Skeletal muscle tissue (tissue), 4 donors: ENCODE results near the gene SPDYC. TPM values are rescaled to one million over a fixed set of nuclear protein-coding genes. Genes with fewer than 3 reads are reported as not detected.
"Not testable (repeated sequence)": the region's sequence is repeated elsewhere in the genome, so short reads cannot be mapped to it uniquely, and the experiment has no call there.

Experiments
- H3K27ac ChIP-seq: one replicate; pipeline ENCODE4 v1.7.0; 2013; ENCODE audit warnings: mild to moderate bottlenecking, low read depth, low read length, inconsistent platforms
- H3K27me3 ChIP-seq, 3 donors: one replicate each; pipeline ENCODE4 v1.7.0; 2013; ENCODE audit warnings: low read length in 3 of 3; ENCODE audit not compliant: control insufficient read depth in 3 of 3, insufficient read depth in 3 of 3
- H3K36me3 ChIP-seq, 3 donors: one replicate each; pipeline ENCODE4 v1.7.0; 2013; ENCODE audit warnings: low read length in 3 of 3; ENCODE audit not compliant: control insufficient read depth in 3 of 3, insufficient read depth in 3 of 3
- H3K4me1 ChIP-seq, 3 donors: one replicate each; pipeline ENCODE4 v1.7.0; 2013; ENCODE audit warnings: low read length in 3 of 3, mild to moderate bottlenecking in 3 of 3; ENCODE audit not compliant: control insufficient read depth in 3 of 3, insufficient read depth in 3 of 3
- H3K4me3 ChIP-seq, 3 donors: one replicate each; pipeline ENCODE4 v1.7.0; 2013; ENCODE audit warnings: low read length in 3 of 3
- H3K9ac ChIP-seq, 3 donors: one replicate each; pipeline ENCODE4 v1.7.0; 2013; ENCODE audit warnings: low read length in 3 of 3, mild to moderate bottlenecking in 3 of 3, moderate library complexity in 2 of 3, low read depth in 1 of 3
- H3K9me3 ChIP-seq, 3 donors: one replicate each; pipeline ENCODE4 v1.7.0; 2013; ENCODE audit warnings: low read length in 3 of 3; ENCODE audit not compliant: control insufficient read depth in 3 of 3
- total RNA-seq: library from RNA; depleted of rRNA; stranded (reverse); fragments of >200 nt; gene quantifications from one replicate; pipeline ENCODE4 v1.2.3, GENCODE V29; 2014
- donor health status: Osteomylitis.

Gene SPDYC
- total RNA-seq, 1 donor from 2014 or later, result not detected

- Histone ChIP-seq H3K27ac (peak within 1 kb of the TSS; percentile 100), H3K4me3 (peak within 1 kb of the TSS; percentile 93 to 98 (median 94))
Measured at GRCh38 chr11:65134240-65134951, 35.6 kb upstream of the SPDYC start, which contains the start of gene SYVN1. Gene SYVN1, minus strand, starts transcription at chr11:65134519. Its CDS starts 918 bp downstream, at chr11:65133601.

DNA sequence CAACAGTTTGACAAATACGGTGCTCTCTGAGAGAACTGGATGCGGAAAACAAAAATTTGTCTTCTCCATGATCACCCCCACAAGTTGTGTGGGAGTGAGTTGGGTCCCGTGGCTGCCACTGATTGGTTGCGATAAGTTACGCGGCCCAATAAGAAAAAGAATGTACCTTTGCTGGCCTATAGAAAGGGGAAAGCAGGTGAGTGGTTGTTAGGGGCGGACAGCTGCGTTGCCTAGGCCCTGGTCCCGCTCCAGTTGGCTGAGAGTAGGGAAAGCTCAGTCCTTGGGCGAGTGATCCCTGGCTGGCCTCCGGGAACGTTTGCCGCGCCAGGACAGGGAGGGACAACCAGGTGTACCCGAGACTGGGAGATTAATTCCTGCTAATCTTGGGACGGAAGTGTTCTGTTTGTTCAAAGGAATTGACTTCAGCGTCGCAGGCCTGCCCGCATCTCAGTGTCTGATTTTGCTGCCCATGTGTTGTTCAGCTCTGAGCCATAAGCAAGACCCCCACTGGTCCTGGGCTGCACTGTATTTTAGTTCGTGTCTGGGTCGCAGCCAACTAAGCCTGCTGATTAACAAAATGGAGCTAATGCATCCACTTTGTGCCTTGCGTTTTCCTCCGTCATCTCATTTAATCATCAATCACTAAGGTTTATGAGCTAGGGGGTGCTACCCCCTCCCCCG lies 34.9 kb upstream of the SPDYC start:
- peak overlapping the region; percentile 99 to 100 (median 99) for H3K9ac ChIP-seq
- peak overlapping the region; percentile 100 for H3K27ac ChIP-seq
- peaks cover 28 to 33% (median 30%) of the 10 kb centered on the region in 3 donors for H3K36me3 ChIP-seq
- H3K27me3 ChIP-seq, result no peaks in the 10 kb centered on the region
- H3K4me3 ChIP-seq, result peak overlapping the region; percentile 93 to 98 (median 94)
- H3K9me3 ChIP-seq, result no peaks in the 10 kb centered on the region
- H3K4me1 ChIP-seq, result peaks cover 35 to 55% (median 35%) of the 10 kb centered on the region in 3 donors

More at GRCh38 chr11:65134240-65134951, 35.6 kb upstream of the SPDYC start, which contains the start of gene SYVN1:
- Histone ChIP-seq H3K27me3 (no peaks in the 10 kb centered on the region), H3K9me3 (no peaks in the 10 kb centered on the region), H3K4me1 (peaks cover 35 to 57% (median 35%) of the 10 kb centered on the region in 3 donors), H3K9ac (peak within 1 kb of the TSS; percentile 99 to 100 (median 99)), H3K36me3 (peaks cover 35 to 39% (median 37%) of the 10 kb centered on the region in 3 donors)

DNA sequence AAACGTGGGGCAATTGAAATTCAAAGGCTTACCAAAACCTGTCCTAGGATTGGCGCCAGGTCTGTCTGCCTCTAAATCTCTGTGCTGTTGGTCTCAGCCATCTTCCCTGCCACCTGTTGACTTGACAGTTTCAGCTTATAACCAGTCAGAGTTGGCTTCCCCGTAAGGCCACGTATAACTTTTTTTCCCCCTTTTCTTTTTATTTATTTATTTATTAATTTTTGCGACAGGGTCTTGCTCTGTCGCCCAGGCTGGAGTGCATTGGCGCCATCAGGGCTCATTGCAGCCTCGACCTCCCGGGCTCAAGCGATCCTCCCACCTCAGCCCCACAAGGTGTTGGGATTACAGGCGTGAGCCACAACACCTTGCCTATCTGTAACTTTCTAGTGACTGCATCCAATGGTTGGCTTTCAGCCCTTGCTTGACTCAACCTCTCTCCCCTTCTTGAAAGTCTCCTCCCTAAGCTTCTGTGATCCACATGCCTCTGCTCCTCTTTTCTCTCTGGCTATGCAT lies 34.3 kb upstream of the SPDYC start:
- peaks cover 35 to 51% (median 35%) of the 10 kb centered on the region in 3 donors for H3K4me1 ChIP-seq
- peaks cover 24 to 27% (median 25%) of the 10 kb centered on the region in 3 donors for H3K36me3 ChIP-seq
- H3K27me3 ChIP-seq, result no peaks in the 10 kb centered on the region
- H3K9me3 ChIP-seq, result no peaks in the 10 kb centered on the region
- peak overlapping the region; percentile 100 for H3K27ac ChIP-seq
- H3K4me3 ChIP-seq, result peak overlapping the region; percentile 93 to 98 (median 94)
- H3K9ac ChIP-seq, result peak overlapping the region; percentile 99 to 100 (median 99)

DNA sequence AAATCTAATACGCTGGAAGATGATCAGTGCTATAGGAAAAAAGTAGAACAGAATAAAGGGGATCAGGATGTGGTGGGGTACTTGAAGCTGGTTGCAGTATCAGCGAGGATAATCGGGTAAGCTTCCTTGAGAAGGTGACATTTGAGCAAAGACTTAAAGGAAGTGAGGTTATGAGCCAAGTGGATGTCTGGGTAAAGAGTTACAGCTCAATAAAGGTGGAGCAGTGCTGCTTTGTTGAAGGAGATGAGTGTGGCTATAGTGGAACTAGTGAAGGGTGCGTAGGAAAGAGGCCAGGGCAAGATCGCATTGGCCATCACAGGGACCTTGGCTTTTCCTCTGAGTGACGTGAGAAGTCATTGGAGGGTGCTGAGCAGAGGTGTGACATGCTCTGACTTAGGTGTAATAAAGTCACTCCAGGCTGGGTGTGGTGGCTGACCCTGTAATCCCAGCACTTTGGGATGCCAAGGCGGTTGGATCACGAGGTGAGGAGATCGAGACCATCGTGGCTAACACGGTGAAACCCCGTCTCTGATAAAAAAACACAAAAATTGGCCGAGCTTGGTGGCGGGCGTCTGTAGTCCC lies 33.4 kb upstream of the SPDYC start:
- Histone ChIP-seq H3K27ac (no peak overlapping the region), H3K27me3 (no peaks in the 10 kb centered on the region), H3K4me1 (peaks cover 32 to 42% (median 32%) of the 10 kb centered on the region in 3 donors), H3K9me3 (no peaks in the 10 kb centered on the region), H3K4me3 (no peak overlapping the region), H3K36me3 (peaks cover 15 to 18% (median 16%) of the 10 kb centered on the region in 3 donors), H3K9ac (no peak overlapping the region)

DNA sequence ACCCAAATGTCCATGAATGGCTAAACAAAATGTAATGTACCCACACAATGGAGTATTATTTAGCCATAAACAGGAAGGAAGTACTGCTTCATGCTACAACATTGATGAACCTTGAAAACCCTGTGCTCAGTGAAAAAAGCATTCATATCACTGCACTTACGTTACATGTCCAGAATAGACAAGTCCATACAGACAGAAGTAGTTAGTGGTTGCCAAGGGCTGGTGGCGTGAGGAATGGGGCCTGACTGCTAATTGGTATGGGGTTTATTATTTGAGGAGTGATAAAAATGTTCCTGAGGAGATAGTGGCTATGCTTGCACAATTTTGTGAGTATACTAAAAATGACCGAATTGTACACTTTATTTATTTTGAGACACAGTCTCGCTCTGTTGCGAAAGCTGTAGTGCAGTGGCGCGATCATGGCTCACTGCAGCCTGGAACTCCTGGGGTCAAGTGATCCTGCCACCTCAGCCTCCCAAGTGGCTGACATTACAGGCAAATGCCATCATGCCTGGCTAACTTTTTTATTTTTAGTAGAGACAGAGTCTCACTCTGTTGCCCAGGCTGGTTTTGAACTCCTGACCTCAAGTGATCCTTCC lies 28.0 kb upstream of the SPDYC start:
- H3K27ac ChIP-seq, result no peak overlapping the region

DNA sequence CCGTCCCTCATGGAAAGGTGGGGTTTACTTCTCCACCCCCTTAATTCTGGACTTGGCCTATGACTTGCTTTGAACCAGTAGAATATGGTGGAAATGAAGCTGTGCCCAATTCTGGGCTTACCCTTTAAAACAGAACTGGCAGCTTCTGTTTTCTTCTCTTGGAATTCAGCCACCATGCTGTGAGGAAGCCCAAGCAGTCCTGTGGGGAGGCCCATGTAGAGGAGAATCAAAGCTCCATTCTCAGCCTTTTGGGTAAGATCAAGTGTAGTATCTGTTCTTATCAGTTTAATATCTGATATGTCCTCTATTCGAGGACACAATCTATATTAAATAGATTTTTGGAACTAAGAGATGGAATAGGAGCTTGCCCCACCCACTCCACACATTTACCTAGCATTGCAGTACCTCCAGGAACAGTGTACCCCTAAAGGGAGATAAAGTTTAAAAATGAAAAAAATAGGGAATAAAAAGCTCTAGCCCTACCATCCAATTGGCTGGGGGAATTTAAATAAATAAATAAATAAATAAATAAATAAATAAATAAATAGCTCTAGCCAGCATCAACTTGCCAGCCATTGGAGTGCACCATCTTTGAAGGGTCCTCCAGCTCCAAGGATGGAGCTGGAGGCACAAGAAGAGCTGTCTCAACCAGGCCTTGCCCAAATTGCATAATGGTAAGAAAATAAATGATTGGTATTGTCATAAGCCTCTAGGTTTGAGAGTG lies 22.5 kb upstream of the SPDYC start:
- peaks cover 12 to 19% (median 14%) of the 10 kb centered on the region in 3 donors for H3K4me1 ChIP-seq
- no peak overlapping the region for H3K27ac ChIP-seq
- H3K9me3 ChIP-seq, result no peaks in the 10 kb centered on the region
- no peak overlapping the region for H3K9ac ChIP-seq
- no peaks in the 10 kb centered on the region for H3K36me3 ChIP-seq
- no peak overlapping the region for H3K4me3 ChIP-seq
- H3K27me3 ChIP-seq, result no peaks in the 10 kb centered on the region

More for the DNA sequence above, 28.0 kb upstream of the SPDYC start:
- H3K9ac ChIP-seq, result no peak overlapping the region
- no peak overlapping the region for H3K4me3 ChIP-seq
- H3K36me3 ChIP-seq, result peaks cover 0 to 2% (median 0%) of the 10 kb centered on the region in 3 donors
- peaks cover 0 to 6% (median 0%) of the 10 kb centered on the region in 3 donors for H3K4me1 ChIP-seq
- no peaks in the 10 kb centered on the region for H3K27me3 ChIP-seq
- H3K9me3 ChIP-seq, result no peaks in the 10 kb centered on the region

DNA sequence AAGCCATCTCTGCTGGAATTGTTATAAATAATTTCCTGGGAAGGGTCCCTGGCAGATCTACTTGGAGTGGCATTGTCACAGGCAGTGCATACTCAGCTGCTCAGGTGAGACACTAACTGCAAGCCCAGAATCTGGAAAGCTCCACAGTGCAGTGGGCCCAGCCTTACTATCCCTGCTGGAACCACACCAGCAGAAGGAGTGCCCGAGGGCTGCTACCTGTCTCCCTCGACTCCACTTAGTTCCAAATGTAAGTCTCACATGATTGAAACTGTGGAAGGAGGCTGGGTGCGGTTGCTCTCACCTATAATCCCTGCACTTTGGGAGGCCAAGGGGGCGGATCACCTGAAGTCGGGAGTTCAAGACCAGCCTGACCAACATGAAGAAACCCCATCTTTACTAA lies 21.4 kb upstream of the SPDYC start:
- no peak overlapping the region for H3K4me3 ChIP-seq
- no peaks in the 10 kb centered on the region for H3K36me3 ChIP-seq
- H3K4me1 ChIP-seq, result peaks cover 12 to 19% (median 14%) of the 10 kb centered on the region in 3 donors
- no peaks in the 10 kb centered on the region for H3K27me3 ChIP-seq
- H3K9ac ChIP-seq, result no peak overlapping the region
- H3K9me3 ChIP-seq, result no peaks in the 10 kb centered on the region
- no peak overlapping the region for H3K27ac ChIP-seq

DNA sequence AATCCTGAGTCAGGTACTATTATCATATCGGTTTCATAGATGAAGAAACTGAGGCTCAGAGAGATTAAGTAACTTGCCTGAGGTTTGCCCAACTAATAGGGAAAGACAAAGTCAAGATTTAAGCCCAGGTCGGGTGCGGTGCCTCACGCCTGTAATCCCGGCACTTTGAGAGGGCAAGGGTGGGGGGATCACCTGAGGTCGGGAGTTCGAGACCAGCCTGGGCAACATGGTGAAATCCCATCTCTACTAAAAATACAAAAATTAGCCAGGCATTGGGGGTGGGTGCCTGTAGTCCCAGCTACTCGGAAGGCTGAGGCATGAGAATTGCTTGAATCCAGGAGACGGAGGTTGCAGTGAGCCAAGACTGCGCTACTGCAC lies 19.9 kb upstream of the SPDYC start:
- H3K36me3 ChIP-seq, H3K4me3 ChIP-seq, H3K27me3 ChIP-seq, H3K9me3 ChIP-seq: not testable (repeated sequence)
- Histone ChIP-seq H3K9ac (peak overlapping the region in 2 of 3 donors; percentile 62 to 70), H3K4me1 (peaks cover 12 to 19% (median 14%) of the 10 kb centered on the region in 3 donors), H3K27ac (peak overlapping the region; percentile 85)
